Heart left ventricle (tissue), 16 donors: ENCODE data around the gene MPRIP. TPM values are rescaled to one million over a fixed set of nuclear protein-coding genes. Genes with fewer than 3 reads are reported as not detected.

Source experiments
- ATAC-seq, 4 donors: fragments of 200-7000 bp; cut with Tn5 transposase; one replicate each; pipeline ENCODE4 v1.9.1; 2020 to 2022; ENCODE audit warnings: moderate library complexity in 4 of 4, mild to moderate bottlenecking in 3 of 4, moderate number of reproducible peaks in 1 of 4
- DNase-seq, 5 donors: peaks; one replicate each; pipeline ENCODE4 v3.0.0-alpha.2; 2020
- H3K27ac ChIP-seq, 12 donors: fragments of 200-600 bp; sonication (generic) in 4 of 12; one replicate each; pipeline versions ENCODE4 v1.5.0 to v1.8.0; 2016 to 2022; ENCODE audit warnings: mild to moderate bottlenecking in 2 of 12
- H3K27me3 ChIP-seq, 9 donors: fragments of 200-600 bp; sonication (generic) in 2 of 9; one replicate each; pipeline versions ENCODE4 v1.5.1 to v1.8.0; 2016 to 2022; ENCODE audit warnings: mild to moderate bottlenecking in 3 of 9
- H3K36me3 ChIP-seq, 9 donors: fragments of 200-600 bp; sonication (generic) in 2 of 9; one replicate each; pipeline versions ENCODE4 v1.5.0 to v1.8.0; 2018 to 2022; ENCODE audit warnings: mild to moderate bottlenecking in 2 of 9
- H3K4me1 ChIP-seq, 12 donors: fragments of 200-600 bp; sonication (generic) in 4 of 12; one replicate each; pipeline versions ENCODE4 v1.5.0 to v1.8.0; 2016 to 2022; ENCODE audit warnings: mild to moderate bottlenecking in 3 of 12
- H3K4me3 ChIP-seq, 12 donors: fragments of 200-600 bp; sonication (generic) in 4 of 12; one replicate each; pipeline versions ENCODE4 v1.5.0 to v1.8.0; 2017 to 2022; ENCODE audit warnings: mild to moderate bottlenecking in 9 of 12, moderate library complexity in 4 of 12
- H3K9me3 ChIP-seq, 12 donors: fragments of 200-600 bp; sonication (generic) in 4 of 12; one replicate each; pipeline versions ENCODE4 v1.5.0 to v1.8.0; 2016 to 2022; ENCODE audit warnings: mild to moderate bottlenecking in 1 of 12
- POLR2A ChIP-seq, 2 donors: fragments of 450-650 bp; IDR thresholded peaks; one replicate each; pipeline ENCODE4 v1.6.1; 2017; ENCODE audit warnings: antibody characterized with exemption in 2 of 2, mild to moderate bottlenecking in 2 of 2, moderate library complexity in 2 of 2
- WGBS, 4 donors: extraction: QIAGEN DNeasy Blood & Tissue Kit in 2 of 4; methylation state at CpG; one replicate each; pipeline versions ENCODE4 v1.1.5 to v1.1.7; 2013 to 2018; 5-methylcytosine and 5-hydroxymethylcytosine counted together
- intact Hi-C, 10 donors: fragments of 100-400 bp; cut with DNase I; formaldehyde crosslinking; loops; one replicate each; pipeline versions ENCODE4 v1.11.1 to v1.14.2; 2022
- polyA plus RNA-seq, 2 donors: library from polyadenylated mRNA; stranded (reverse); fragments of 200-250 nt; gene quantifications; one replicate each; pipeline ENCODE4 v1.2.3, GENCODE V29; 2013
- total RNA-seq, 9 donors: library from RNA; depleted of rRNA in 2 of 9; stranded (reverse); fragments of >200 nt in 2 of 9; fragmentation: NEBNext Ultra II Directional in 3 of 9; extraction: Animal tissue kit (Norgen Biotek cat#: 25700) in 3 of 9; gene quantifications; one replicate each; pipeline versions ENCODE4 v1.1.0 to v1.2.4, GENCODE V29; 2016 to 2023
- TF ChIP-seq, protein P1 (sequence below), 12 donors: fragments of 200-600 bp; sonication (generic) in 4 of 12; IDR thresholded peaks; one replicate each; pipeline versions ENCODE4 v1.5.0 to v1.8.0; 2018 to 2022; ENCODE audit warnings: antibody characterized with exemption in 12 of 12, mild to moderate bottlenecking in 5 of 12
- donor health status: ischemic (EF 13 %, LVEDD 7.1; RV severe dilation, severe dysfunction).
- donor health status: healthy with polysubstance abuse.
- donor health status: DM: no; HTN: yes; CAD: no.
- donor health status: DM: no; HTN: no; CAD: no.
- donor health status: ischemic (EF 25% LVEDD 6.9; RV normal size, moderate dysfunction).
- donor health status: ischemic (EF 25% LVEDD 5.7; RV mildly dilated, moderate dysfunction).
- donor health status: healthy.
- donor health status: DM: yes; HTN: yes; CAD: no.
- donor health status: ischemic (EF 35%, LVEDD 5.7; RV mildly dilated, moderate dysfunction).
- donor health status: nonischemic (EF 11% LVEDD 7.7; RV severe dilation, severe dysfunction).
- donor health status: DM: yes; HTN: yes; CAD: no.
- donor health status: PGD.
- donor health status: ischemic (EF 29% LVEDD 5.4; RV normal size, mild dysfunction).
- donor health status: nonischemic (EF 23%, LVEDD 6.1; RV moderate dilation, normal function).

MPRIP gene
- total and polyA plus RNA-seq, 11 donors, result 131 to 686 (median 343) TPM

DNA sequence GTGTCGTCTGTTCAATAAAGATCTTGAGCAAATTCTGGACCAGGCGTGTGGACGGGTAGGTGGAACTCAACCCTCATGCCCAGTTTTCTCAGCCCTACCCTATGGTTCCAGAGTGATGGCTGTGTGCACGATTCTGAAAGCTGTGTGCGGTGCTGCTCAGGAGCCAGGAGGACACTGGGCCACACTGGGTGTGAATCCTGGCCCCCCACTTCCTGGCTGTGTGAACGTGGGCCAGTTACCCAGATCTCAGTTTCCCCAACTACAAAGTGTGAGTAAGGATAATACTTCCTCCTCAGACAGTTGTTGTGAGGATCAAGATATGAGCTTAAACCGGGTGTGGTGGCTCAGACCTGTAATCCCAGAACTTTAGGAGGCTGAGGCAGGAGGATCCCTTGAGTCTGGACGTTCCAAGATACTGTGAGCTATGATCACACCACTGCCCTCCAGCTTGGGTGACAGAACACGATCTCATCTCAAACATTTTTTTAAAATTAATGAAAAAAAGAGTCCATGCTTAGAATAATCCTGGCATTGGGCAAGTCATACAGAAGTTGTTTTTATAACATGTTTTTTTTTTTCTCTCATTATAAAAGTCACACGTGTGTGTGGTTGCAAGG, 14.7 kb upstream of the MPRIP start:
- Histone ChIP-seq H3K4me1 (peaks cover 0 to 44% (median 22%) of the 10 kb centered on the region in 12 donors), H3K4me3 (no peak overlapping the region), H3K27me3 (no peaks in the 10 kb centered on the region), H3K27ac (no peak overlapping the region), H3K36me3 (no peaks in the 10 kb centered on the region), H3K9me3 (no peaks in the 10 kb centered on the region)
- intact Hi-C loops, result loop anchor here in 1 of 10 donors (5.0 kb wide), 1 partner anchor 90 kb away; no protein-coding TSS in a partner anchor
- no peak for ATAC-seq
- no peak for DNase-seq
- WGBS, 4 donors, result 75 to 85% (median 80%) methylated on average over 8 to 10 of the region's 10 CpGs
- TF ChIP-seq, protein P1, sequence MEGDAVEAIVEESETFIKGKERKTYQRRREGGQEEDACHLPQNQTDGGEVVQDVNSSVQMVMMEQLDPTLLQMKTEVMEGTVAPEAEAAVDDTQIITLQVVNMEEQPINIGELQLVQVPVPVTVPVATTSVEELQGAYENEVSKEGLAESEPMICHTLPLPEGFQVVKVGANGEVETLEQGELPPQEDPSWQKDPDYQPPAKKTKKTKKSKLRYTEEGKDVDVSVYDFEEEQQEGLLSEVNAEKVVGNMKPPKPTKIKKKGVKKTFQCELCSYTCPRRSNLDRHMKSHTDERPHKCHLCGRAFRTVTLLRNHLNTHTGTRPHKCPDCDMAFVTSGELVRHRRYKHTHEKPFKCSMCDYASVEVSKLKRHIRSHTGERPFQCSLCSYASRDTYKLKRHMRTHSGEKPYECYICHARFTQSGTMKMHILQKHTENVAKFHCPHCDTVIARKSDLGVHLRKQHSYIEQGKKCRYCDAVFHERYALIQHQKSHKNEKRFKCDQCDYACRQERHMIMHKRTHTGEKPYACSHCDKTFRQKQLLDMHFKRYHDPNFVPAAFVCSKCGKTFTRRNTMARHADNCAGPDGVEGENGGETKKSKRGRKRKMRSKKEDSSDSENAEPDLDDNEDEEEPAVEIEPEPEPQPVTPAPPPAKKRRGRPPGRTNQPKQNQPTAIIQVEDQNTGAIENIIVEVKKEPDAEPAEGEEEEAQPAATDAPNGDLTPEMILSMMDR (IDR thresholded peaks at IDR 0.05), result no peak
- TF ChIP-seq POLR2A (IDR thresholded peaks at IDR 0.05), result no peak

DNA sequence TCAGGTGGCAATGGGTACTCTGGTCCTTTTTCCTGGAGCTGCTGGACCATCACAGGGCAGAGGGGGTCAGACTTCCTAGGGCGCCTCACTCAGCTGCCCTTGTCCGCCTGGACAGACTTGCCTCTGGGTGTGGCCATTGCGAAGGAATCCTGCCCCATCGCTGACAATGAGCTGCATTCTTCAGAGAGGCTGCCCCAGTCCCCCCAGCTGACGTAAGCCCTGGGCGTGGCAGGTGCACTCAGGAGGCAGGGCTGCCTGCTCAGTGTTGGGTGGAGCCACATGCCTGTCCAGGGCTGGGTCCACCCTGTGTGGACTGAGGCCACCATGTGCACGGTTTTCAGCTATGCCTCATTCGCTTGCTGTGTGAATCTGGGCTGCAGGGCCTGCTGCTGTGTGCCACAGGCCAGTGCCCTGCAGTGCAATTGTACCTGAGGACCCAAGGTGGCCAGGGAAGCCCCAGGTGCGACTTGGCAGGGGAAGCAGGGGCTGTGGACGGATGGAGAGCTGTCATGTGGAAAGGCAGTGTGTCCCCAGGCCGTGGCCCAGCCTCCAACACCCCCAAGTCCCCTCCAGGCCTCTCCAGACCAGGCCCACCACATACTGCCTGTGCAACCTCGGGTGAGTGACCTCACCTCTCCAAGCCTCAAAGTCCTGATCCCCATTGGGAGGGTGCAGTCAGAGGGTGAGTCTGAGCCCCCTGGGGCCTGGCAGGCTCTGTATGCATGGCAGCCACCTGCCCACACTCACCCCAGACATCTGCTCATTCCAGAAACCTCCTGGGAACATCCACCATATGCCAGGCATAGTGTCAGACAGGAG, 14.0 kb upstream of the MPRIP start:
- Histone ChIP-seq H3K4me3 (no peak overlapping the region), H3K27ac (no peak overlapping the region), H3K4me1 (peaks cover 0 to 46% (median 22%) of the 10 kb centered on the region in 12 donors), H3K36me3 (no peaks in the 10 kb centered on the region), H3K27me3 (no peaks in the 10 kb centered on the region), H3K9me3 (no peaks in the 10 kb centered on the region)
- WGBS, 4 donors, result 56 to 73% (median 67%) methylated on average over 11 to 12 of the region's 12 CpGs
- ATAC-seq, result peak; percentile 31 to 80 (median 74)
- TF ChIP-seq POLR2A (IDR thresholded peaks at IDR 0.05), result no peak
- TF ChIP-seq, protein P1 (IDR thresholded peaks at IDR 0.05), result no peak
- intact Hi-C loops, result loop anchor here in 1 of 10 donors (5.0 kb wide), 1 partner anchor 89 kb away; no protein-coding TSS in a partner anchor
- DNase-seq, result peak in 3 of 5 donors; percentile 57 to 86 (median 79)

GRCh38 chr17:17028878-17029535, 13.2 kb upstream of the MPRIP start:
- peak in 1 of 5 donors; percentile 6 for DNase-seq
- Histone ChIP-seq H3K27ac (no peak overlapping the region), H3K4me3 (no peak overlapping the region), H3K4me1 (peaks cover 0 to 46% (median 22%) of the 10 kb centered on the region in 12 donors), H3K36me3 (no peaks in the 10 kb centered on the region), H3K9me3 (no peaks in the 10 kb centered on the region), H3K27me3 (no peaks in the 10 kb centered on the region)
- intact Hi-C loops, result loop anchor here in 1 of 10 donors (5.0 kb wide), 1 partner anchor 88 kb away; no protein-coding TSS in a partner anchor
- no peak for ATAC-seq
- TF ChIP-seq, protein P1 (IDR thresholded peaks at IDR 0.05), result no peak
- TF ChIP-seq POLR2A (IDR thresholded peaks at IDR 0.05), result no peak
- WGBS, 4 donors, result 79 to 88% (median 82%) methylated on average over 16 of the region's 16 CpGs
